PC-9 (cell line): ENCODE measurements around the gene VAT1.

ENCODE experiments used
- CTCF ChIP-seq: fragments of 200-600 bp; sonication (generic); conservative IDR thresholded peaks from 2 replicates; pipeline ENCODE4 v1.6.1; 2017; ENCODE audit warnings: mixed run types, antibody characterized with exemption, mild to moderate bottlenecking, moderate library complexity
- EZH2 ChIP-seq: fragments of 200-600 bp; sonication (generic); IDR thresholded peaks from 2 replicates; pipeline ENCODE4 v1.8.0; 2017; ENCODE audit warnings: antibody characterized with exemption, low read depth

- TF ChIP-seq CTCF (no peak), EZH2 (no peak)
These were observed 1.1 kb downstream of the VAT1 start for GRCh38 chr17:43020789-43021740.
